Measurements from ENCODE around the gene CD52. TPM values are rescaled to one million over a fixed set of nuclear protein-coding genes. Genes with fewer than 3 reads are reported as not detected.

The CD52 gene
- total RNA-seq, 1 donor from 2014 or later, result 2.4 TPM

- Histone ChIP-seq H3K27me3 (ENCODE audit: low read depth) (peaks cover 22% of the 10 kb centered on the region), H3K36me3 (no peaks in the 10 kb centered on the region), H3K9me3 (replicated peaks) (no peaks in the 10 kb centered on the region), H3K4me3 (no peak overlapping the region), H3K27ac (replicated peaks) (no peak overlapping the region), H3K4me1 (peaks cover 7% of the 10 kb centered on the region)
- intact Hi-C loops (cut with micrococcal nuclease), result no loop called here
- no peak for DNase-seq
- TF ChIP-seq CTCF (IDR thresholded peaks at IDR 0.05; ENCODE audit: borderline replicate concordance), result no peak
Measured at GRCh38 chr1:26350701-26351589, 33.2 kb downstream of the CD52 start.

GRCh38 chr1:26351590-26352337, 34.0 kb downstream of the CD52 start:
- peaks cover 30% of the 10 kb centered on the region for H3K27me3 ChIP-seq (ENCODE audit: low read depth)
- intact Hi-C loops (cut with micrococcal nuclease), result no loop called here
- H3K4me1 ChIP-seq, result peaks cover 7% of the 10 kb centered on the region

GRCh38 chr1:26352338-26352679, 34.6 kb downstream of the CD52 start:
- Histone ChIP-seq H3K9me3 (replicated peaks) (no peaks in the 10 kb centered on the region), H3K27ac (replicated peaks) (no peak overlapping the region), H3K4me1 (peaks cover 7% of the 10 kb centered on the region), H3K36me3 (no peaks in the 10 kb centered on the region), H3K27me3 (ENCODE audit: low read depth) (peaks cover 36% of the 10 kb centered on the region), H3K4me3 (no peak overlapping the region)
- TF ChIP-seq CTCF (IDR thresholded peaks at IDR 0.05; ENCODE audit: borderline replicate concordance), result no peak
- no peak for DNase-seq
- intact Hi-C loops (cut with micrococcal nuclease), result no loop called here

More at GRCh38 chr1:26351590-26352337, 34.0 kb downstream of the CD52 start:
- DNase-seq, result no peak
- H3K4me3 ChIP-seq, result no peak overlapping the region
- no peaks in the 10 kb centered on the region for H3K36me3 ChIP-seq
- H3K27ac ChIP-seq (replicated peaks), result no peak overlapping the region
- no peak for TF ChIP-seq CTCF (IDR thresholded peaks at IDR 0.05; ENCODE audit: borderline replicate concordance)
- H3K9me3 ChIP-seq (replicated peaks), result no peaks in the 10 kb centered on the region

GRCh38 chr1:26353210-26353859, 35.6 kb downstream of the CD52 start:
- Histone ChIP-seq H3K27ac (replicated peaks) (no peak overlapping the region), H3K4me1 (peaks cover 7% of the 10 kb centered on the region), H3K4me3 (no peak overlapping the region), H3K27me3 (ENCODE audit: low read depth) (peaks cover 46% of the 10 kb centered on the region), H3K9me3 (replicated peaks) (no peaks in the 10 kb centered on the region), H3K36me3 (no peaks in the 10 kb centered on the region)
- no peak for TF ChIP-seq CTCF (IDR thresholded peaks at IDR 0.05; ENCODE audit: borderline replicate concordance)
- DNase-seq, result no peak
- intact Hi-C loops (cut with micrococcal nuclease), result no loop called here

- intact Hi-C loops (cut with micrococcal nuclease), result no loop called here
- Histone ChIP-seq H3K9me3 (replicated peaks) (no peaks in the 10 kb centered on the region), H3K27ac (replicated peaks) (no peak within 1 kb of the TSS), H3K4me1 (peaks cover 7% of the 10 kb centered on the region), H3K4me3 (no peak within 1 kb of the TSS), H3K27me3 (ENCODE audit: low read depth) (peaks cover 55% of the 10 kb centered on the region), H3K36me3 (no peaks in the 10 kb centered on the region)
- no peak for TF ChIP-seq CTCF (IDR thresholded peaks at IDR 0.05; ENCODE audit: borderline replicate concordance)
- no peak for DNase-seq
Measured at GRCh38 chr1:26353976-26354820, 36.4 kb downstream of the CD52 start, which contains the start of gene CRYBG2. CRYBG2 (minus strand) TSS chr1:26354130; CDS start chr1:26346657, 7,473 bp downstream.
